Measurements from ENCODE around the gene ZBTB3. TPM values are rescaled to one million over a fixed set of nuclear protein-coding genes. Genes with fewer than 3 reads are reported as not detected.

Gene ZBTB3
- total and polyA plus RNA-seq, 2 donors from 2014 or later: 4.8 to 15.0 TPM

GRCh38 chr11:62702246-62702645, 51.7 kb downstream of the ZBTB3 start:
- no peak for FAIRE-seq
- Histone ChIP-seq H3K9ac (ENCODE audit: low read length in 3 of 3) (no peak overlapping the region), H3K27ac (ENCODE audit: low read depth in 2 of 2, low read length in 2 of 2) (no peak overlapping the region), H3K27me3 (ENCODE audit: control insufficient read depth, insufficient read depth, low read length) (no peaks in the 10 kb centered on the region), H3K4me1 (ENCODE audit: control insufficient read depth in 2 of 3, insufficient read depth in 2 of 3, low read depth in 1 of 3, low read length in 3 of 3) (peaks cover 0 to 17% (median 14%) of the 10 kb centered on the region in 3 donors), H3K4me3 (ENCODE audit: low read length in 3 of 3) (no peak overlapping the region), H3K36me3 (ENCODE audit: control insufficient read depth in 2 of 3, insufficient read depth in 3 of 3, low read length in 3 of 3) (peaks cover 2 to 12% (median 2%) of the 10 kb centered on the region in 3 donors), H3K9me3 (ENCODE audit: control insufficient read depth in 2 of 3, insufficient read depth in 1 of 3, low read length in 3 of 3) (no peaks in the 10 kb centered on the region)
- TF ChIP-seq, protein P1, sequence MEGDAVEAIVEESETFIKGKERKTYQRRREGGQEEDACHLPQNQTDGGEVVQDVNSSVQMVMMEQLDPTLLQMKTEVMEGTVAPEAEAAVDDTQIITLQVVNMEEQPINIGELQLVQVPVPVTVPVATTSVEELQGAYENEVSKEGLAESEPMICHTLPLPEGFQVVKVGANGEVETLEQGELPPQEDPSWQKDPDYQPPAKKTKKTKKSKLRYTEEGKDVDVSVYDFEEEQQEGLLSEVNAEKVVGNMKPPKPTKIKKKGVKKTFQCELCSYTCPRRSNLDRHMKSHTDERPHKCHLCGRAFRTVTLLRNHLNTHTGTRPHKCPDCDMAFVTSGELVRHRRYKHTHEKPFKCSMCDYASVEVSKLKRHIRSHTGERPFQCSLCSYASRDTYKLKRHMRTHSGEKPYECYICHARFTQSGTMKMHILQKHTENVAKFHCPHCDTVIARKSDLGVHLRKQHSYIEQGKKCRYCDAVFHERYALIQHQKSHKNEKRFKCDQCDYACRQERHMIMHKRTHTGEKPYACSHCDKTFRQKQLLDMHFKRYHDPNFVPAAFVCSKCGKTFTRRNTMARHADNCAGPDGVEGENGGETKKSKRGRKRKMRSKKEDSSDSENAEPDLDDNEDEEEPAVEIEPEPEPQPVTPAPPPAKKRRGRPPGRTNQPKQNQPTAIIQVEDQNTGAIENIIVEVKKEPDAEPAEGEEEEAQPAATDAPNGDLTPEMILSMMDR (IDR thresholded peaks at IDR 0.05; ENCODE audit: borderline replicate concordance, extremely low read depth, insufficient read depth): no peak
- no peak for DNase-seq
- intact Hi-C loops (cut with DNase I): no loop called here

Small RNA genes within 50 kb of the gene (microRNA-seq; reads per million reads assigned to microRNA genes)
- gene MIR6514 (1.0 reads per million), gene MIR6748 (not detected)

Other genes starting within 250 kb of the ZBTB3 start
- gene AHNAK, start 207.4 kb downstream of the ZBTB3 start, total RNA-seq: 700 TPM
- 36.6 TPM for gene AHNAK, start 207.4 kb downstream of the ZBTB3 start, polyA plus RNA-seq (ENCODE audit: insufficient read depth, low read depth, low replicate concordance)
- gene EEF1G, start 180.3 kb downstream of the ZBTB3 start, total RNA-seq: 1,136 TPM
- 1,809 TPM for gene EEF1G, start 180.3 kb downstream of the ZBTB3 start, polyA plus RNA-seq (ENCODE audit: insufficient read depth, low read depth, low replicate concordance)
- gene TUT1, start 162.6 kb downstream of the ZBTB3 start, total RNA-seq: 29.5 TPM
- gene TUT1, start 162.6 kb downstream of the ZBTB3 start, polyA plus RNA-seq (ENCODE audit: insufficient read depth, low read depth, low replicate concordance): 18.7 TPM
- 71.8 TPM for gene MTA2, start 152.3 kb downstream of the ZBTB3 start, total RNA-seq
- gene MTA2, start 152.3 kb downstream of the ZBTB3 start, polyA plus RNA-seq (ENCODE audit: insufficient read depth, low read depth, low replicate concordance): 34.4 TPM
- gene EML3, start 141.4 kb downstream of the ZBTB3 start, total RNA-seq: 83.3 TPM
- 35.0 TPM for gene EML3, start 141.4 kb downstream of the ZBTB3 start, polyA plus RNA-seq (ENCODE audit: insufficient read depth, low read depth, low replicate concordance)
- 7.9 TPM for gene ROM1, start 140.9 kb downstream of the ZBTB3 start, total RNA-seq
- 11.1 TPM for gene ROM1, start 140.9 kb downstream of the ZBTB3 start, polyA plus RNA-seq (ENCODE audit: insufficient read depth, low read depth, low replicate concordance)
- gene B3GAT3, start 132.2 kb downstream of the ZBTB3 start, total RNA-seq: 50.6 TPM
- gene B3GAT3, start 132.2 kb downstream of the ZBTB3 start, polyA plus RNA-seq (ENCODE audit: insufficient read depth, low read depth, low replicate concordance): 66.2 TPM
- 309 TPM for gene GANAB, start 107.5 kb downstream of the ZBTB3 start, total RNA-seq
- 110 TPM for gene GANAB, start 107.5 kb downstream of the ZBTB3 start, polyA plus RNA-seq (ENCODE audit: insufficient read depth, low read depth, low replicate concordance)
- 21.2 TPM for gene INTS5, start 100.9 kb downstream of the ZBTB3 start, total RNA-seq
- 11.2 TPM for gene INTS5, start 100.9 kb downstream of the ZBTB3 start, polyA plus RNA-seq (ENCODE audit: insufficient read depth, low read depth, low replicate concordance)
- gene C11orf98, start 89.0 kb downstream of the ZBTB3 start, total RNA-seq: 44.5 TPM
- gene C11orf98, start 89.0 kb downstream of the ZBTB3 start, polyA plus RNA-seq (ENCODE audit: insufficient read depth, low read depth, low replicate concordance): 138 TPM
- gene CSKMT, start 88.8 kb downstream of the ZBTB3 start, total RNA-seq: 12.1 TPM
- gene CSKMT, start 88.8 kb downstream of the ZBTB3 start, polyA plus RNA-seq (ENCODE audit: insufficient read depth, low read depth, low replicate concordance): 8.2 TPM
- 7.6 TPM for gene UQCC3, start 82.5 kb downstream of the ZBTB3 start, total RNA-seq
- gene UQCC3, start 82.5 kb downstream of the ZBTB3 start, polyA plus RNA-seq (ENCODE audit: insufficient read depth, low read depth, low replicate concordance): 24.8 TPM
- gene LBHD1, start 81.9 kb downstream of the ZBTB3 start, total RNA-seq: 7.9 TPM
- 5.3 TPM for gene LBHD1, start 81.9 kb downstream of the ZBTB3 start, polyA plus RNA-seq (ENCODE audit: insufficient read depth, low read depth, low replicate concordance)
- 89.2 TPM for gene UBXN1, start 75.1 kb downstream of the ZBTB3 start, total RNA-seq
- 139 TPM for gene UBXN1, start 75.1 kb downstream of the ZBTB3 start, polyA plus RNA-seq (ENCODE audit: insufficient read depth, low read depth, low replicate concordance)
- 1.2 TPM for gene LRRN4CL, start 64.6 kb downstream of the ZBTB3 start, total RNA-seq
- gene LRRN4CL, start 64.6 kb downstream of the ZBTB3 start, polyA plus RNA-seq (ENCODE audit: insufficient read depth, low read depth, low replicate concordance): 0.58 TPM
- 93.2 TPM for gene BSCL2, start 46.7 kb downstream of the ZBTB3 start, total RNA-seq
- 249 TPM for gene BSCL2, start 46.7 kb downstream of the ZBTB3 start, polyA plus RNA-seq (ENCODE audit: insufficient read depth, low read depth, low replicate concordance)
- gene GNG3, start 46.5 kb downstream of the ZBTB3 start, total RNA-seq: not detected
- 1.1 TPM for gene GNG3, start 46.5 kb downstream of the ZBTB3 start, polyA plus RNA-seq (ENCODE audit: insufficient read depth, low read depth, low replicate concordance)
- gene HNRNPUL2, start 26.7 kb downstream of the ZBTB3 start, total RNA-seq: 49.0 TPM
- 37.1 TPM for gene HNRNPUL2, start 26.7 kb downstream of the ZBTB3 start, polyA plus RNA-seq (ENCODE audit: insufficient read depth, low read depth, low replicate concordance)
- gene TTC9C, start 25.7 kb downstream of the ZBTB3 start, total RNA-seq: 24.8 TPM
- 39.2 TPM for gene TTC9C, start 25.7 kb downstream of the ZBTB3 start, polyA plus RNA-seq (ENCODE audit: insufficient read depth, low read depth, low replicate concordance)
- 66.0 TPM for gene POLR2G, start 7.4 kb upstream of the ZBTB3 start, total RNA-seq
- 143 TPM for gene POLR2G, start 7.4 kb upstream of the ZBTB3 start, polyA plus RNA-seq (ENCODE audit: insufficient read depth, low read depth, low replicate concordance)
- gene TAF6L, start 17.2 kb upstream of the ZBTB3 start, total RNA-seq: 27.1 TPM
- gene TAF6L, start 17.2 kb upstream of the ZBTB3 start, polyA plus RNA-seq (ENCODE audit: insufficient read depth, low read depth, low replicate concordance): 19.3 TPM
- 57.1 TPM for gene TMEM179B, start 33.2 kb upstream of the ZBTB3 start, total RNA-seq
- gene TMEM179B, start 33.2 kb upstream of the ZBTB3 start, polyA plus RNA-seq (ENCODE audit: insufficient read depth, low read depth, low replicate concordance): 105 TPM
- 16.5 TPM for gene TMEM223, start 37.8 kb upstream of the ZBTB3 start, total RNA-seq
- gene TMEM223, start 37.8 kb upstream of the ZBTB3 start, polyA plus RNA-seq (ENCODE audit: insufficient read depth, low read depth, low replicate concordance): 34.9 TPM
- gene NXF1, start 51.3 kb upstream of the ZBTB3 start, total RNA-seq: 83.8 TPM
- gene NXF1, start 51.3 kb upstream of the ZBTB3 start, polyA plus RNA-seq (ENCODE audit: insufficient read depth, low read depth, low replicate concordance): 70.7 TPM
- gene STX5, start 77.9 kb upstream of the ZBTB3 start, total RNA-seq: 39.6 TPM
- gene STX5, start 77.9 kb upstream of the ZBTB3 start, polyA plus RNA-seq (ENCODE audit: insufficient read depth, low read depth, low replicate concordance): 44.6 TPM
- not detected for gene TEX54, start 78.7 kb upstream of the ZBTB3 start, total RNA-seq
- not detected for gene TEX54, start 78.7 kb upstream of the ZBTB3 start, polyA plus RNA-seq (ENCODE audit: insufficient read depth, low read depth, low replicate concordance)
- 48.9 TPM for gene WDR74, start 85.4 kb upstream of the ZBTB3 start, total RNA-seq
- gene WDR74, start 85.4 kb upstream of the ZBTB3 start, polyA plus RNA-seq (ENCODE audit: insufficient read depth, low read depth, low replicate concordance): 38.5 TPM
- gene SLC3A2, start 126.7 kb upstream of the ZBTB3 start, total RNA-seq: 203 TPM
- gene SLC3A2, start 126.7 kb upstream of the ZBTB3 start, polyA plus RNA-seq (ENCODE audit: insufficient read depth, low read depth, low replicate concordance): 299 TPM
- gene CHRM1, start 167.2 kb upstream of the ZBTB3 start, total RNA-seq: 0.44 TPM
- gene CHRM1, start 167.2 kb upstream of the ZBTB3 start, polyA plus RNA-seq (ENCODE audit: insufficient read depth, low read depth, low replicate concordance): 0.22 TPM
- 2.4 TPM for gene SLC22A6, start 230.8 kb upstream of the ZBTB3 start, total RNA-seq
- gene SLC22A6, start 230.8 kb upstream of the ZBTB3 start, polyA plus RNA-seq (ENCODE audit: insufficient read depth, low read depth, low replicate concordance): 362 TPM